SJSA1 (cell line): ENCODE data around the gene SLC45A2. TPM values are rescaled to one million over a fixed set of nuclear protein-coding genes. Genes with fewer than 3 reads are reported as not detected.
"Not testable (repeated sequence)": the region's sequence is repeated elsewhere in the genome, so short reads cannot be mapped to it uniquely, and the experiment has no call there.

Source experiments
- DNase-seq, 2 experiments: peaks; one replicate each; pipeline ENCODE4 v3.0.0-alpha.2; 2015 to 2020; ENCODE audit warnings: low spot score in 2 of 2, low read depth in 1 of 2
- H3K27ac ChIP-seq: fragments of 250-450 bp; sonication (Bioruptor Pico); 2 replicates; pipeline ENCODE4 v1.5.1; 2020; ENCODE audit warnings: mild to moderate bottlenecking, moderate library complexity
- H3K27me3 ChIP-seq: fragments of 250-450 bp; sonication (Bioruptor Pico); replicated peaks from 2 replicates; pipeline ENCODE4 v1.5.1; 2020; ENCODE audit warnings: mild to moderate bottlenecking, moderate library complexity
- H3K36me3 ChIP-seq: fragments of 250-450 bp; sonication (Bioruptor Pico); 2 replicates; pipeline ENCODE4 v1.5.1; 2020; ENCODE audit warnings: mild to moderate bottlenecking
- H3K4me1 ChIP-seq: fragments of 250-450 bp; sonication (Bioruptor Pico); replicated peaks from 2 replicates; pipeline ENCODE4 v1.6.1; 2021; ENCODE audit warnings: mild to moderate bottlenecking
- H3K4me3 ChIP-seq: fragments of 250-450 bp; sonication (Bioruptor Pico); 2 replicates; pipeline ENCODE4 v1.5.1; 2020; ENCODE audit warnings: mild to moderate bottlenecking
- H3K9me3 ChIP-seq: fragments of 250-450 bp; sonication (Bioruptor Pico); replicated peaks from 2 replicates; pipeline ENCODE4 v1.5.1; 2020; ENCODE audit warnings: mild to moderate bottlenecking
- total RNA-seq: library from RNA; depleted of rRNA; stranded (reverse); fragments of >200 nt; shearing (Covaris generic); gene quantifications from 2 replicates; pipeline ENCODE4 v1.2.3, GENCODE V29; 2014

Gene SLC45A2
- total RNA-seq, 1 experiment from 2014 or later = not detected

DNA sequence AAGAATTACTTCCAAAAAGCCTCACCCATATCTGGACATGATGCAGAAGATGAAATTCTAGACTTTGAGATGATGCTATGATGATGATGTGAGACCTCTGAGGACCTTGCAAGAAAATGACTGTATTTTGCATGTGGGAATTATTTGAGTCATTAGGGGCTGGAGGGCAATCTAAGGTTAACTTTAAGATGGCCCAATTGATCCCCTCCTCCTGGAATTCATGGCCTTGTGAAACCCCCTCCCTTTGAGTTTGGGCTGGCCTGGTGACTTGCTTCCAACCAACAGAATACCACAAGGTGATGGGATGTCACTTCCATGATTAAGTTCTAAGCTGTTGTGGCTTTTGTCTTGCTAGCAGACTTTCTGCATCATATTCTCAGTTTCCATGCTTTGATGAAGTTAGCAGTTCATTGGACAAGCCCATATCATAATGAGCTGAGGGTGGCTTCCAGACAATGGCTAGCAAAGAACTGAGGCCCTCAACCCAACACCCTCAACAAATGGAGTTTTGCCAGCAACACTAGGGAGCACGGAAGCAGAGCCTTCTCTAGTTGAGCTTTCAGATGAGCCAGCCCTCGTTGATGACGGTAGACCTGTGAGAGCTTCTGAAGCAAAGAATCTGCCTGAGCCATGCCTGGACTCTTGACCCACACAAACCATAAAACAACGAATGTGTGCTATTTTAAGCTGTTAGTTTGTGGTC lies 30.8 kb upstream of the SLC45A2 start:
- H3K4me3 ChIP-seq = no peak overlapping the region
- H3K27ac ChIP-seq = no peak overlapping the region
- H3K9me3 ChIP-seq = no peaks in the 10 kb centered on the region
- no peaks in the 10 kb centered on the region for H3K36me3 ChIP-seq
- no peaks in the 10 kb centered on the region for H3K27me3 ChIP-seq
- no peaks in the 10 kb centered on the region for H3K4me1 ChIP-seq
- DNase-seq = no peak

GRCh38 chr5:34014626-34015025 lies 30.1 kb upstream of the SLC45A2 start:
- Histone ChIP-seq H3K4me3 (no peak overlapping the region), H3K27me3 (no peaks in the 10 kb centered on the region), H3K36me3 (no peaks in the 10 kb centered on the region), H3K4me1 (no peaks in the 10 kb centered on the region), H3K9me3 (no peaks in the 10 kb centered on the region), H3K27ac (no peak overlapping the region)
- no peak for DNase-seq

DNA sequence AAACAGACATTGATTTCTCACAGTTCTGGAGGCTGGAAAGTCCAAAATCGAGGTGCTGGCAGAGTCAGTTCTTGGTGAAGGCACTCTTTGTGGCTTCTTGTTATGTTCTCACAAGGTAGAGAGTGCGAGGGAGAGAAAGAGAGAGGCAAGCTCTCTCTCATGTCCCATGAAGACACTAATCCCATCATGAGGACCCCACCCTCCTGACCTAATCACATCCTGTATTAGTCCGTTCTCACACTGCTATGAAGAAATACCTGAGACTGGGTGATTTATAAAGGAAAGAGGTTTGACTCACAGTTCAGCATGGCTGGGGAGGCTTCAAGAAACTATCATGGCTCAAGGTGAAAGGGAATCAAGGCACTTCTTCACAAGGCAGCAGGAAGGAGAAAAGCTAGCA lies 29.1 kb upstream of the SLC45A2 start:
- H3K27ac ChIP-seq = no peak overlapping the region
- no peak for DNase-seq
- no peak overlapping the region for H3K4me3 ChIP-seq
- no peaks in the 10 kb centered on the region for H3K36me3 ChIP-seq
- H3K9me3 ChIP-seq = no peaks in the 10 kb centered on the region
- no peaks in the 10 kb centered on the region for H3K27me3 ChIP-seq
- 0 out of 2 replicates have a peak, but pooled peaks cover 3% of the 10 kb centered on the region for H3K4me1 ChIP-seq

- Histone ChIP-seq H3K36me3 (no peaks in the 10 kb centered on the region), H3K27me3 (no peaks in the 10 kb centered on the region), H3K4me1 (0 out of 2 replicates have a peak, but pooled peaks cover 3% of the 10 kb centered on the region), H3K4me3 (no peak overlapping the region), H3K9me3 (no peaks in the 10 kb centered on the region), H3K27ac (no peak overlapping the region)
- DNase-seq = no peak
Measured at GRCh38 chr5:34012791-34013190, 28.3 kb upstream of the SLC45A2 start.

GRCh38 chr5:34011536-34011935 lies 27.0 kb upstream of the SLC45A2 start:
- Histone ChIP-seq H3K4me1 (0 out of 2 replicates have a peak, but pooled peaks cover 9% of the 10 kb centered on the region), H3K4me3 (no peak overlapping the region), H3K36me3 (no peaks in the 10 kb centered on the region), H3K9me3 (no peaks in the 10 kb centered on the region), H3K27ac (no peak overlapping the region), H3K27me3 (no peaks in the 10 kb centered on the region)
- DNase-seq = no peak

DNA sequence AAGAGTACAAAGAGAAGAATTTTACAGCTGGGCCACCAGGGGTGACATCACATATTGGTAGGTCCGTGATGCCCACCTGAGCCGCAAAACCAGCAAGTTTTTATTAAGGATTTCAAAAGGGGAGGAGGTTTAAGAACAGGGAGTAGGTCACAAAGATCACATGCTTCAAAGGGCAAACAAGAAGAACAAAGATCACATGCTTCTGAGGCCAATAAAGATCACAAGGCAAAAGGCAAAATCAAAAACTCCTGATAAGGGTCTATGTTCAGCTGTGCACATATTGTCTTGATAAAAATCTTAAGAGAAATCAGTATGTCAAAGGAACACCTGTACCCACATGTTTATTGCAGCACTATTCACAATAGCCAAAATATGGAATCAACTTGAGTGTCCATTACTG lies 25.7 kb upstream of the SLC45A2 start:
- not testable (repeated sequence) for H3K36me3 ChIP-seq, H3K4me1 ChIP-seq, DNase-seq, H3K4me3 ChIP-seq, H3K27ac ChIP-seq, H3K27me3 ChIP-seq, H3K9me3 ChIP-seq

- Histone ChIP-seq H3K27ac (no peak overlapping the region), H3K27me3 (no peaks in the 10 kb centered on the region)
Measured at GRCh38 chr5:34009610-34010009, 25.1 kb upstream of the SLC45A2 start.

GRCh38 chr5:34008802-34009201 lies 24.3 kb upstream of the SLC45A2 start:
- H3K4me3 ChIP-seq = peak overlapping the region; percentile 68
- no peak for DNase-seq

More at GRCh38 chr5:34009610-34010009, 25.1 kb upstream of the SLC45A2 start:
- no peak for DNase-seq
- Histone ChIP-seq H3K36me3 (no peaks in the 10 kb centered on the region), H3K4me3 (no peak overlapping the region), H3K4me1 (0 out of 2 replicates have a peak, but pooled peaks cover 9% of the 10 kb centered on the region), H3K9me3 (no peaks in the 10 kb centered on the region)

DNA sequence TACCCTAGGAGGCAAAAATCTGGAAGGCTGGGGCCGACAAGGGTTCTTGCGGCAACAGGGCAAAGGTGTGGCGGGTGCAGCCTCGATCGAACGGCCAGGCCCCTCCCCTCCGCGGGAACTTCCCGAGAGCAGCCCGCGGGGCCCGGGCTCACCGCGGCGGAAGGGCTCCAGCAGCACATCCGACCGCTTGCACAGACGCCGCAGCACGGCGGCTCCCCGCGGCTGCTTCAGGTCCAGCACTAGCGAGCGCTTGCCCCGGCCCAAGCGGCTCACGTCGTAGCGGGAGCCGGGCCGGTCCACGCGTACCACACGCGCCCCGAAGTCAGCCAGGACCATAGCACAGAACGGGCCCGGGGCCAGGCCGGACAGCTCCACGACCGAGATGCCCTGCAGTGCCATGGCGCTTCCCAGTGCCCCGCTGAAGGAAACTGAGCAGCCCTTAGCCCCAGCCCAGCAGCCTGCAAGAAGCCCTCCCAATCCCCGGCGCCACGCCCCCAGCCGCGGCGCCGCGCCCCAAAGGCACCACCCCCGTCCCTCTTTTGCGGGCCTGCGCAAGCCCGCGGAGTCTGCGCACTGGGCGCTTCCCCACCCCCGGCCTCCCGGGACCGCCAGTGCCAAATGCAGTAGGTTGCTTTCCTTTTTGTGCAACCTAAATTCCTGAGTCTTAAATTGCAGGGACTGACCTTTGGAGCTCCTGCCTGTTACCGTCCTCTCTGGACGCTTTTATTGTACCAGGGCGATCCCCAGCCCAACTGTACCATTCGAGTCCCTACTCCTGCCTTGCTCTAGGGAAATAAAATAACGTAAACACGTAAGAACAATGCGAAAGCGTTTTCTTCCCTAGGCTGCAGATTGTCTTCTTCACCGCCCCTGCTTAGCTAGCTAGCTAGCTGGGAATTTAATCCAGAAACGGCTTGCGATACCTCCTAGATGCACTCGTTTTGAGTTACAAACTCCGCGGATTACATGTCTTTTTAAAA lies 23.4 kb upstream of the SLC45A2 start, which contains the start of gene AMACR:
Gene AMACR, minus strand, starts transcription at position 430 of the 980 bp plus-strand sequence. Its CDS starts 31 bp downstream, at position 399.
- no peaks in the 10 kb centered on the region for H3K36me3 ChIP-seq
- no peaks in the 10 kb centered on the region for H3K9me3 ChIP-seq
- DNase-seq = peak; percentile 64 to 77
- no peaks in the 10 kb centered on the region for H3K27me3 ChIP-seq
- peak within 1 kb of the TSS; percentile 47 for H3K27ac ChIP-seq
- H3K4me3 ChIP-seq = peak within 1 kb of the TSS; percentile 68
- 0 out of 2 replicates have a peak, but pooled peaks cover 9% of the 10 kb centered on the region for H3K4me1 ChIP-seq

More at GRCh38 chr5:34008802-34009201, 24.3 kb upstream of the SLC45A2 start:
- no peaks in the 10 kb centered on the region for H3K36me3 ChIP-seq
- H3K27me3 ChIP-seq = no peaks in the 10 kb centered on the region
- H3K9me3 ChIP-seq = no peaks in the 10 kb centered on the region
- no peak overlapping the region; the same call in 1 of the 2 replicates for H3K27ac ChIP-seq
- H3K4me1 ChIP-seq = 0 out of 2 replicates have a peak, but pooled peaks cover 9% of the 10 kb centered on the region

- 0 out of 2 replicates have a peak, but pooled peaks cover 9% of the 10 kb centered on the region for H3K4me1 ChIP-seq
- no peaks in the 10 kb centered on the region for H3K36me3 ChIP-seq
- peak overlapping the region; percentile 68 for H3K4me3 ChIP-seq
- no peak overlapping the region for H3K27ac ChIP-seq
- H3K9me3 ChIP-seq = no peaks in the 10 kb centered on the region
- DNase-seq = no peak
- H3K27me3 ChIP-seq = no peaks in the 10 kb centered on the region
Measured at GRCh38 chr5:34007201-34007620, 22.7 kb upstream of the SLC45A2 start.

DNA sequence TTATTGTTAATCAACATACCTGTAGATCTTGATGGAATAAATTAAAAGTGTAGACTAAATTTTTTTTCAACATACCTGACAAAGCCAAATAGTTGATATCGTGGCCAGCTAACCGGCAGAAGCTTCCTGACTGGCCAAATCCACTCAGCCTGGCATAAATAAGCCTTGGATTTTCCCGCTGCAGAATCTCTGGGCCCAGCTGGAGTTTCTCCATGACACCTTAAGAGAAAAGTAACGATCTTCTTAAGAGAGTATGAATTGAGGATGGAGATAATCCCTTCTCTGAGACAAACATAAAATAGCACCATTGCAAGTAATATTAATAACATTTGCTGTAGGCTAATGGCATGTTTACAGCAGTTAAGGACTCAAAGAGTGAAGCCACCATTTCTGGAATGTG lies 21.2 kb upstream of the SLC45A2 start:
- H3K4me3 ChIP-seq = no peak overlapping the region
- H3K9me3 ChIP-seq = no peaks in the 10 kb centered on the region
- 0 out of 2 replicates have a peak, but pooled peaks cover 9% of the 10 kb centered on the region for H3K4me1 ChIP-seq
- H3K36me3 ChIP-seq = no peaks in the 10 kb centered on the region
- no peak for DNase-seq
- H3K27ac ChIP-seq = no peak overlapping the region
- no peaks in the 10 kb centered on the region for H3K27me3 ChIP-seq

DNA sequence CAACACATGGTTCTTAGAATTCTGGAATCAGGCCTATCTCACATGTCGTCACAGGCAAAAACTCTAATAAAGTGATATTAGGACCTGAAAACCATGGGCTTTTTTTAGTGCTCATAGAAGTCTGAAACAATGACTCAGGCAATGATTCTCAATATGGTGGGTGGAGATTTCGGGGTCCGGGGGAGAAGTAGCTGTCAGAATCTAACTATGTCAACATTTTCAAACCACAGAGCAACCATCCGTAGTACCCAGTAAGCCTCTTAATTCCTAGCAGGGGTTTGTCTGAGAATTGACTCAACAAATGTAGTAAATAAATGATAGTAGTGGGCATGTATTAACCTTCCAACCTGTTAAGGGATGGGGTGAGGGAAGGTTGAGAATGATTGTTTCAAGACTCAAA lies 20.7 kb upstream of the SLC45A2 start:
- H3K27ac ChIP-seq = no peak overlapping the region
- DNase-seq = no peak
- H3K4me1 ChIP-seq = 0 out of 2 replicates have a peak, but pooled peaks cover 9% of the 10 kb centered on the region
- no peaks in the 10 kb centered on the region for H3K27me3 ChIP-seq
- no peaks in the 10 kb centered on the region for H3K9me3 ChIP-seq
- H3K4me3 ChIP-seq = no peak overlapping the region
- H3K36me3 ChIP-seq = no peaks in the 10 kb centered on the region

DNA sequence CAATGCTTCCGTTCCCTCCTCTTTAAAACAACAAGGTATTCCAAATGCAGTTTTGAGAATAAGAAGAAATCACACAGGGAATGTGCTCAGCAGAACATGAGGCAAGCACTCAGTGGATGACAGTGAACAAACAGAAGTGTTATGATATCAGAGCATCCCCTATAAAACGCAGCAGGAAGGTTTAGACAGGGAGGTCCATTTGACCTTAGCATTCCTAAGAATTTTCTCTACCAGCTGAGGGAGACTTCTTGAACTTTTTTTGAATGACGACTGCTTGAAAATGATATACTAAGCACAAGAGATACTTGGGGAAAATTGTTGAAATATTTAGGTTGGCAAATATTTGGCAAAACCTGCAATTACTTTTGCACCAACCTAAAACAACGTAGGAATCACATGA lies 19.4 kb upstream of the SLC45A2 start:
- no peaks in the 10 kb centered on the region for H3K36me3 ChIP-seq
- H3K4me3 ChIP-seq = no peak overlapping the region
- no peaks in the 10 kb centered on the region for H3K27me3 ChIP-seq
- no peaks in the 10 kb centered on the region for H3K9me3 ChIP-seq
- H3K27ac ChIP-seq = no peak overlapping the region
- 0 out of 2 replicates have a peak, but pooled peaks cover 6% of the 10 kb centered on the region for H3K4me1 ChIP-seq
- no peak for DNase-seq
